Transverse colon (tissue), 4 donors: ENCODE measurements around the gene SGF29. TPM values are rescaled to one million over a fixed set of nuclear protein-coding genes. Genes with fewer than 3 reads are reported as not detected.
"Not testable (repeated sequence)": the region's sequence is repeated elsewhere in the genome, so short reads cannot be mapped to it uniquely, and the experiment has no call there.

Experiments used
- DNase-seq: peaks from one replicate; pipeline ENCODE4 v3.0.0-alpha.2; 2019
- H3K27ac ChIP-seq, 4 donors: fragments of 200-600 bp; sonication (generic); 2 replicates each; pipeline ENCODE4 v1.5.1; 2016 to 2018; ENCODE audit warnings: inconsistent platforms in 4 of 4
- H3K27me3 ChIP-seq: fragments of 200-600 bp; sonication (generic); 2 replicates; pipeline ENCODE4 v1.5.1; 2017; ENCODE audit warnings: inconsistent platforms
- H3K36me3 ChIP-seq, 4 donors: fragments of 200-600 bp; sonication (generic); 2 replicates each; pipeline ENCODE4 v1.5.1; 2017 to 2019; ENCODE audit warnings: inconsistent platforms in 4 of 4
- H3K4me1 ChIP-seq, 4 donors: fragments of 200-600 bp; sonication (generic); 2 replicates each; pipeline ENCODE4 v1.5.1; 2017 to 2020; ENCODE audit warnings: inconsistent platforms in 4 of 4
- H3K4me3 ChIP-seq, 4 donors: fragments of 200-600 bp; sonication (generic); 1 replicate in 1 of 4; 2 replicates in 3 of 4; pipeline versions ENCODE4 v1.5.1 to v1.6.1; 2017 to 2019; ENCODE audit warnings: inconsistent platforms in 4 of 4
- H3K9me3 ChIP-seq, 2 donors: fragments of 200-600 bp; sonication (generic); 2 replicates each; pipeline ENCODE4 v1.5.1; 2017 to 2019; ENCODE audit warnings: inconsistent platforms in 2 of 2
- CTCF ChIP-seq, 5 experiments: fragments of 200-600 bp in 3 of 5; fragments of 450-650 bp in 2 of 5; sonication (generic) in 3 of 5; IDR thresholded peaks; 1 replicate in 2 of 5; 2 replicates in 3 of 5; pipeline ENCODE4 v1.5.1; 2016 to 2017; ENCODE audit warnings: antibody characterized with exemption in 5 of 5, inconsistent platforms in 3 of 5, mild to moderate bottlenecking in 2 of 5, moderate library complexity in 1 of 5
- EP300 ChIP-seq: sonication (generic); formaldehyde crosslinking; IDR thresholded peaks from one replicate; pipeline ENCODE4 v1.6.1; 2017; ENCODE audit warnings: antibody characterized with exemption, low read depth
- POLR2A ChIP-seq: fragments of 450-650 bp; IDR thresholded peaks from one replicate; pipeline ENCODE4 v1.6.1; 2016; ENCODE audit warnings: antibody characterized with exemption, mild to moderate bottlenecking, moderate library complexity
- POLR2AphosphoS5 ChIP-seq, 3 donors: sonication (generic); formaldehyde crosslinking; IDR thresholded peaks; one replicate each; pipeline ENCODE4 v1.6.1; 2016; ENCODE audit warnings: antibody characterized with exemption in 3 of 3
- WGBS, 2 donors: methylation state at CpG; one replicate each; pipeline ENCODE4 v1.1.5; 2018; ENCODE audit warnings: low coverage in 1 of 2; 5-methylcytosine and 5-hydroxymethylcytosine counted together
- in situ Hi-C, 4 donors: fragments of 200-750 bp; cut with MboI; loops; one replicate each; pipeline versions ENCODE4 v1.15.0 to v1.15.1; 2017; ENCODE audit warnings: low sequenced_read_pairs in 3 of 4, low pct_ligation_motif_present in 1 of 4, low pct_unique_long_range_greater_than_20kb in 1 of 4
- intact Hi-C: fragments of 100-400 bp; cut with DNase I; formaldehyde crosslinking; loops from one replicate; pipeline ENCODE4 v1.15.1; 2023; ENCODE audit warnings: low total_unique reads
- total RNA-seq, 4 donors: library from RNA; depleted of rRNA; stranded (reverse); fragments of >200 nt; gene quantifications; one replicate each; pipeline ENCODE4 v1.1.0, GENCODE V29; 2016

SGF29 gene
- total RNA-seq, 4 donors from 2014 or later = 22.1 to 95.0 (median 32.1) TPM

- H3K27me3 ChIP-seq = no peaks in the 10 kb centered on the region
- H3K4me3 ChIP-seq = no peak overlapping the region
- H3K9me3 ChIP-seq = peaks cover 0 to 4% of the 10 kb centered on the region in 2 donors
- H3K27ac ChIP-seq = no peak overlapping the region
- intact Hi-C loops (no loop called here), in situ Hi-C loops (no loop called here)
- no peaks in the 10 kb centered on the region for H3K4me1 ChIP-seq
- DNase-seq = no peak
- TF ChIP-seq POLR2A = no peak
- no peak for TF ChIP-seq EP300
- TF ChIP-seq POLR2AphosphoS5 (IDR thresholded peaks at IDR 0.05) = no peak
- H3K36me3 ChIP-seq = peaks cover 0 to 9% (median 2%) of the 10 kb centered on the region in 4 donors
- 91 to 95% methylated on average over 6 of the region's 6 CpGs for WGBS, 2 donors
Measured at GRCh38 chr16:28563218-28563617, 9.5 kb downstream of the SGF29 start.

DNA sequence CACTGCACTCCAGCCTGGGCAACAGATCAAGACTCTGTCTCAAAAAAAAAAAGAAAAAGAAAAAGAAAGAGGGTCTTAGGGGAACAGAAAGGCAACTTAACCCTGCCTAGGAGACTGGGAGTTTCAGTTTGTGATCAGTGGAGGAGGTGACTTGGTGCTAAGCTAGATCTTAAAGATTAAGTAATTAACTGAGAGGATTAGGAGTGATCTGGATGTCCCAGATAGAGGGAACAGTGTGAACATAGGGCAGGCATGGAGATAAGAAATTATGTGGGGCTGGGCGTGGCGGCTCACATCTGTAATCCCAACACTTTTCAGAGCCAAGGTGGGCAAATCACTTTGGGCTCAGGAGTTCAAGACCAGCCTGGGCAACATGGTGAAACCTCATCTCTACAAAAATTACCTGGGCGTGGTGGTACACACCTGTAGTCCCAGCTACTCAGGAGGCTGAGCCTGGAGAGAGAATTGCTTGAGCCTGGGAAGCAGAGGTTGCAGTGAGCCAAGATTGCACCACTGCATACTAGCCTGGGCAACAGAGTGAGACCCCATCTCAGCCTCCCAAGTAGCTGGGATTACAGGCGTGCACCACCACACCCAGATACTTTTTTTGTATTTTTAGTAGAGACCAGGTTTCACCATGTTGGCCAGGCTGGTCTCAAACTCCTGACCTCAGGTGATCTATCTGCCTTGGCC is 12.7 kb downstream of the SGF29 start:
- WGBS, 2 donors = 98 to 100% methylated on average over 2 to 4 of the region's 4 CpGs
- H3K27ac ChIP-seq, H3K4me1 ChIP-seq, H3K36me3 ChIP-seq, H3K4me3 ChIP-seq, H3K27me3 ChIP-seq, in situ Hi-C loops, DNase-seq, H3K9me3 ChIP-seq, intact Hi-C loops: not testable (repeated sequence)

- 100% methylated on average over 2 of the region's 2 CpGs for WGBS, 2 donors
Measured at GRCh38 chr16:28567292-28567691, 13.6 kb downstream of the SGF29 start.

DNA sequence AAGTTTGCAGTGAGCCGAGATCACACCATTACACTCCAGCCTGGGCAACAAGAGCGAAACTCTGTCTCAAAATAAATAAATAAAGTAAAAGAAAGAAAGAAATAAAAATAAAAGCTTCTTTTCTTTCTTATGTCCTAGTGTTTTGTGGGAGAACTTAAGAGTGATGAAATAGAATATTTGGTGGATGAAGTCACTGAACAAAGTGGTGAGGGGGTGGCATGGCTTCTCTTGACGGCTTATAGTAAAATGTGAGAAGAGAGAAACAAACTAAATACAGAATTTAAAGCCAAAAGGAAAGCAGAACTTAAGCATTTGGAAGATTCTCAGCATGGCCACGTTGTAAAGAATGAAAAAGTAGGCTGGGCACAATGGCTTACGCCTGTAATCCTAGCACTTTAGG is 15.3 kb downstream of the SGF29 start:
- Histone ChIP-seq H3K9me3 (peaks cover 0 to 4% of the 10 kb centered on the region in 2 donors), H3K4me1 (peaks cover 0 to 17% (median 6%) of the 10 kb centered on the region in 4 donors), H3K27ac (no peak overlapping the region), H3K27me3 (no peaks in the 10 kb centered on the region), H3K4me3 (no peak overlapping the region), H3K36me3 (no peaks in the 10 kb centered on the region)
- intact Hi-C loops = no loop called here
- in situ Hi-C loops = no loop called here
- TF ChIP-seq POLR2AphosphoS5 (IDR thresholded peaks at IDR 0.05) = no peak
- TF ChIP-seq CTCF (IDR thresholded peaks at IDR 0.05) = no peak
- no peak for TF ChIP-seq POLR2A
- TF ChIP-seq EP300 = no peak
- DNase-seq = no peak
- 86 to 92% methylated on average over 4 to 5 of the region's 5 CpGs for WGBS, 2 donors

More at GRCh38 chr16:28567292-28567691, 13.6 kb downstream of the SGF29 start:
- intact Hi-C loops (no loop called here), in situ Hi-C loops (no loop called here)
- H3K36me3 ChIP-seq = no peaks in the 10 kb centered on the region
- no peak overlapping the region for H3K4me3 ChIP-seq
- H3K27me3 ChIP-seq = no peaks in the 10 kb centered on the region
- H3K9me3 ChIP-seq = peaks cover 0 to 4% of the 10 kb centered on the region in 2 donors
- TF ChIP-seq CTCF (IDR thresholded peaks at IDR 0.05) (no peak), POLR2A (no peak), EP300 (no peak), POLR2AphosphoS5 (IDR thresholded peaks at IDR 0.05) (no peak)
- H3K27ac ChIP-seq = no peak overlapping the region
- DNase-seq = no peak
- peaks cover 0 to 4% (median 0%) of the 10 kb centered on the region in 4 donors for H3K4me1 ChIP-seq

- 99 to 100% methylated on average over 4 of the region's 4 CpGs for WGBS, 2 donors
- H3K4me1 ChIP-seq = peaks cover 0 to 17% (median 6%) of the 10 kb centered on the region in 4 donors
- no peaks in the 10 kb centered on the region for H3K36me3 ChIP-seq
- H3K27ac ChIP-seq = no peak overlapping the region
- in situ Hi-C loops = no loop called here
- intact Hi-C loops = no loop called here
- peaks cover 0 to 4% of the 10 kb centered on the region in 2 donors for H3K9me3 ChIP-seq
- DNase-seq = no peak
- H3K4me3 ChIP-seq = no peak overlapping the region
- TF ChIP-seq POLR2AphosphoS5 (IDR thresholded peaks at IDR 0.05) (no peak), EP300 (no peak), POLR2A (no peak), CTCF (IDR thresholded peaks at IDR 0.05) (no peak)
- H3K27me3 ChIP-seq = no peaks in the 10 kb centered on the region
Measured at GRCh38 chr16:28569968-28570752, 16.4 kb downstream of the SGF29 start.
